ENCODE measurements around the gene CNTN4. TPM values are rescaled to one million over a fixed set of nuclear protein-coding genes. Genes with fewer than 3 reads are reported as not detected.

Gene CNTN4
- total RNA-seq, 1 donor from 2014 or later: 0.79 TPM

- no peak for DNase-seq (ENCODE audit: low read depth)
- Histone ChIP-seq H3K27me3 (ENCODE audit: control insufficient read depth, insufficient read depth, low read length) (no peaks in the 10 kb centered on the region), H3K36me3 (ENCODE audit: control insufficient read depth, insufficient read depth, low read length) (no peaks in the 10 kb centered on the region), H3K4me3 (ENCODE audit: low read depth, low read length) (no peak overlapping the region)
- no peak for FAIRE-seq
- TF ChIP-seq, protein P1, sequence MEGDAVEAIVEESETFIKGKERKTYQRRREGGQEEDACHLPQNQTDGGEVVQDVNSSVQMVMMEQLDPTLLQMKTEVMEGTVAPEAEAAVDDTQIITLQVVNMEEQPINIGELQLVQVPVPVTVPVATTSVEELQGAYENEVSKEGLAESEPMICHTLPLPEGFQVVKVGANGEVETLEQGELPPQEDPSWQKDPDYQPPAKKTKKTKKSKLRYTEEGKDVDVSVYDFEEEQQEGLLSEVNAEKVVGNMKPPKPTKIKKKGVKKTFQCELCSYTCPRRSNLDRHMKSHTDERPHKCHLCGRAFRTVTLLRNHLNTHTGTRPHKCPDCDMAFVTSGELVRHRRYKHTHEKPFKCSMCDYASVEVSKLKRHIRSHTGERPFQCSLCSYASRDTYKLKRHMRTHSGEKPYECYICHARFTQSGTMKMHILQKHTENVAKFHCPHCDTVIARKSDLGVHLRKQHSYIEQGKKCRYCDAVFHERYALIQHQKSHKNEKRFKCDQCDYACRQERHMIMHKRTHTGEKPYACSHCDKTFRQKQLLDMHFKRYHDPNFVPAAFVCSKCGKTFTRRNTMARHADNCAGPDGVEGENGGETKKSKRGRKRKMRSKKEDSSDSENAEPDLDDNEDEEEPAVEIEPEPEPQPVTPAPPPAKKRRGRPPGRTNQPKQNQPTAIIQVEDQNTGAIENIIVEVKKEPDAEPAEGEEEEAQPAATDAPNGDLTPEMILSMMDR (IDR thresholded peaks at IDR 0.05; ENCODE audit: insufficient read depth, low read length, severe bottlenecking): no peak
These were observed 555.0 kb downstream of the CNTN4 start for GRCh38 chr3:2653706-2654105.

- FAIRE-seq (no peak), DNase-seq (ENCODE audit: low read depth) (no peak)
- Histone ChIP-seq H3K27me3 (ENCODE audit: control insufficient read depth, insufficient read depth, low read length) (no peaks in the 10 kb centered on the region), H3K36me3 (ENCODE audit: control insufficient read depth, insufficient read depth, low read length) (no peaks in the 10 kb centered on the region), H3K4me3 (ENCODE audit: low read depth, low read length) (no peak overlapping the region)
- TF ChIP-seq, protein P1 (IDR thresholded peaks at IDR 0.05; ENCODE audit: insufficient read depth, low read length, severe bottlenecking): no peak
These were observed 556.6 kb downstream of the CNTN4 start for GRCh38 chr3:2655229-2655701.

DNA sequence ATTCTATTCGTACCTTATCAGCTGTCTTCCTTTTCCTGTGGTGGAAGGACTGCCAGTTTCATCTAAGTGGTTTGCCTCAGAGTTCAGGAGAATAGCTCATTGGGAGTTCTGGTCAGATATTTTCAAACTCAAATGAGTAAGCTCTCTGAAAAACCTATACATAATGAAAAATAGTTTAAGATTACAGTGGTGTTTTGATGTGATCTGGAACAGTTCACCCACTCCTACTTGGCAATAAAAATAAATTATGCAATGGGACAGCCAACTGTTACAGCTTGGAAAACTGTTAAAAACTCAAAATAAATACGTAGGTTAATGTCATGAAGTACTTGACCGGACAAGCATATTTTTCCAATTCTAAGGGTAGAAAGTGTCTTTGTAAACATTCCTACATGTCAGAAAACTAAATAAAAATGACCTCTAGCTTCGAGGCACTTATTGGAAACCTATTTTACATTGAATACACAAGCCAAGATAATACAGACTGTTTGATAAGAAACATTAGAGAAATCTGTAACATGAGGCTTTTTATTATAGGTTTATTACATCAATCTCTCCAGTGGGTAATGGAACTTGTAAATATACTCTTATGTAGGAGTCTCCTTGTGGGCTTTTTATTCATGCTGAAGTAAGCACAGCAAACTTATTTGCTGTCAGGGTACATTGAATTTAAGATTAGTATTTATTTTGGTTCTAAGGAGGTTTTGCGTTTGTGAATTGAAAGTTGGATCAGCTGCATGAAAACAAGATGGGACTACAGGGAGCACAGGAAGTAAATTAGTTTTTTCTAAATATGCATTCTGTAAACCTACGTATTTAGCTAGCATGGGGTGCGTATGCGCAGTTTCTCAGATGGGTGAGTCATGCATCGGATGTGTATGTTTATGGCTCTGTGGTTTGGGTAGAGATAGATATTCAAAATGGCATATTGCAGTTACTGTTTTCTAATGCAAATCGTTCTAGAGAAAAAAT lies 558.4 kb downstream of the CNTN4 start:
- no peak for FAIRE-seq
- TF ChIP-seq, protein P1 (IDR thresholded peaks at IDR 0.05; ENCODE audit: insufficient read depth, low read length, severe bottlenecking): no peak
- no peaks in the 10 kb centered on the region for H3K27me3 ChIP-seq (ENCODE audit: control insufficient read depth, insufficient read depth, low read length)
- H3K4me3 ChIP-seq (ENCODE audit: low read depth, low read length): no peak overlapping the region
- DNase-seq (ENCODE audit: low read depth): peak; percentile 5
- no peaks in the 10 kb centered on the region for H3K36me3 ChIP-seq (ENCODE audit: control insufficient read depth, insufficient read depth, low read length)

DNA sequence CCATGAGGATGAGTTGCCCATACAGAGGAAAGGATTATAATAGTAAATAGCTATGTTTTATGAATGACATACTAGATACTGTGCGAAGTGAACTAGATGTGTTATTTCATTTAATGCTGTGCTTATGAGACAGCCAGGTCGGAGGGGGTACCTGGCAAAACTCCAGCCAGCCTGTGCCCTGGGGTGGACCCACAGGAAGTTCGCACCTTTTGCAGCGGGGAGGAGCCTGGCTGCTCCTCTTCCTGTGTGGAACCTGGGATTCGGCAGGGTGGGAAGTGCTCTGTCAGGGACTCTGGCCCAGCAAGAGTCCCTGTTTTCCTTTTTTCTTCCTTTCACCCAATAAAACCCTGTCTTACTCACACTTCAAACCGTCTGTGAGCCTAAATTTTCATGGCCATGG lies 559.3 kb downstream of the CNTN4 start:
- DNase-seq (ENCODE audit: low read depth) (no peak), FAIRE-seq (no peak)
- Histone ChIP-seq H3K4me3 (ENCODE audit: low read depth, low read length) (no peak overlapping the region), H3K36me3 (ENCODE audit: control insufficient read depth, insufficient read depth, low read length) (no peaks in the 10 kb centered on the region), H3K27me3 (ENCODE audit: control insufficient read depth, insufficient read depth, low read length) (no peaks in the 10 kb centered on the region)
- TF ChIP-seq, protein P1 (IDR thresholded peaks at IDR 0.05; ENCODE audit: insufficient read depth, low read length, severe bottlenecking): no peak

DNA sequence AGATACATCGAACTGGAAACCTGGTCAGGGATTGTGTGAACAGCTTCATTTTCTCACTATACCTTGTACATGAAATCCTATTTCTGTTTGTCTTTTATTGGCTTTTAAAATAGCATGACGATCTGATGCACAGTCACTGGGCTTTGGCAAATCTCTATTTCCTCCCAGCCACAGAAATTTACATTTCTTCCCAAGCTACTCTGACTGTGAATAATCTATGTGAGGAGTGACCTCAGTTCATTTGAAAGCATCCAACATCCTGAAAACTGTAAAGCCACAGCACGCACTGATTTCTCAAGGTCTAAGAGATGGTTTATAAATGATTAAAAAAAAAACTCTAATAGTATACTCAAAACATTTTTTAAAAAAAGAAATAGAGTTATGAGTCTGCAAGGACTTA lies 561.2 kb downstream of the CNTN4 start:
- Histone ChIP-seq H3K27me3 (ENCODE audit: control insufficient read depth, insufficient read depth, low read length) (no peaks in the 10 kb centered on the region), H3K4me3 (ENCODE audit: low read depth, low read length) (no peak overlapping the region), H3K36me3 (ENCODE audit: control insufficient read depth, insufficient read depth, low read length) (no peaks in the 10 kb centered on the region)
- TF ChIP-seq, protein P1 (IDR thresholded peaks at IDR 0.05; ENCODE audit: insufficient read depth, low read length, severe bottlenecking): no peak
- FAIRE-seq: no peak
- DNase-seq (ENCODE audit: low read depth): no peak

Measured in bronchial epithelial cell (primary cell).